HepG2 (cell line): ENCODE data around the gene TACO1. TPM values are rescaled to one million over a fixed set of nuclear protein-coding genes. Genes with fewer than 3 reads are reported as not detected.

Experiments
- ATAC-seq: fragments of 200-7000 bp; cut with Tn5 transposase; 3 replicates; pipeline ENCODE4 v1.9.1; 2020; ENCODE audit warnings: mild to moderate bottlenecking, moderate library complexity
- BruUV-seq: library from RNA; stranded (reverse); fragments of 400-500 nt; replicated peaks from 2 replicates; lab custom pipeline; 2021; lab: Mats Ljungman, UMichigan
- CTCF ChIA-PET: fragments of 300-600 bp; formaldehyde crosslinking; extraction: SDS; loops from one replicate; lab custom pipeline; 2021; ENCODE audit warnings: low total read pairs, inconsistent platforms, low intra/inter-chr PET ratio; lab: Yijun Ruan, JAX
- POLR2A ChIA-PET: fragments of 350-600 bp; sonication (Branson Sonifier 250); formaldehyde crosslinking; loops from one replicate; lab custom pipeline; 2020; ENCODE audit warnings: antibody characterized with exemption, inconsistent platforms; lab: Yijun Ruan, JAX
- DNase-seq: peaks from one replicate; pipeline ENCODE4 v3.0.0-alpha.2; 2015; ENCODE audit warnings: low spot score
- FAIRE-seq: peaks from 3 replicates; lab custom pipeline; 2011; peaks lifted over from hg19 to GRCh38; lab: Jason Lieb, UNC
- H2AFZ ChIP-seq: one replicate; pipeline ENCODE4 v1.6.1; 2011; ENCODE audit warnings: low read length, inconsistent platforms
- H3K27ac ChIP-seq: fragments of 300-600 bp; 3 replicates; pipeline ENCODE4 v1.8.0; 2011; ENCODE audit warnings: mixed run types, mild to moderate bottlenecking, mixed read lengths, low read length, inconsistent platforms; ENCODE audit not compliant: insufficient read depth; ENCODE audit errors: extremely low read length
- H3K27me3 ChIP-seq, 2 experiments: fragments of 200-600 bp in 1 of 2; 2 replicates in 1 of 2; 3 replicates in 1 of 2; pipeline versions ENCODE4 v1.6.0 to v1.8.0; 2011; ENCODE audit warnings: low read length in 2 of 2, mild to moderate bottlenecking in 2 of 2, moderate library complexity in 2 of 2, inconsistent platforms in 1 of 2; ENCODE audit not compliant: insufficient read depth in 2 of 2, control insufficient read depth in 1 of 2
- H3K36me3 ChIP-seq, 2 experiments: fragments of 200-600 bp in 1 of 2; replicated peaks in 1 of 2; 2 replicates in 1 of 2; 3 replicates in 1 of 2; pipeline versions ENCODE4 v1.5.1 to v1.8.0; 2011; ENCODE audit warnings: low read length in 2 of 2, inconsistent platforms in 1 of 2; ENCODE audit not compliant: insufficient read depth in 2 of 2, control insufficient read depth in 1 of 2
- H3K4me1 ChIP-seq: 2 replicates; pipeline ENCODE4 v1.5.1; 2012; ENCODE audit warnings: low read length, inconsistent platforms; ENCODE audit not compliant: insufficient read depth
- H3K4me2 ChIP-seq: 2 replicates; pipeline ENCODE4 v1.6.0; 2011; ENCODE audit warnings: low read depth, low read length, inconsistent platforms
- H3K4me3 ChIP-seq, 3 experiments: fragments of 200-600 bp in 1 of 3; sonication (generic), shearing (Covaris generic) in 1 of 3; replicated peaks in 1 of 3; 2 replicates each; pipeline ENCODE4 v1.5.1; 2011 to 2016; ENCODE audit warnings: low read length in 3 of 3, inconsistent platforms in 2 of 3, low read depth in 2 of 3, mild to moderate bottlenecking in 2 of 3, control low read depth in 1 of 3, mixed read lengths in 1 of 3; ENCODE audit not compliant: insufficient read depth in 1 of 3
- H3K79me2 ChIP-seq: one replicate; pipeline ENCODE4 v1.6.1; 2011; ENCODE audit warnings: low read length, inconsistent platforms; ENCODE audit not compliant: insufficient read depth
- H3K9ac ChIP-seq: 2 replicates; pipeline ENCODE4 v1.6.0; 2011; ENCODE audit warnings: mild to moderate bottlenecking, low read depth, low read length, inconsistent platforms; ENCODE audit not compliant: insufficient read depth
- H3K9me3 ChIP-seq: 2 replicates; pipeline ENCODE4 v1.5.1; 2012; ENCODE audit warnings: mild to moderate bottlenecking, low read length
- H4K20me1 ChIP-seq: 2 replicates; pipeline ENCODE4 v1.6.0; 2011; ENCODE audit warnings: inconsistent platforms, mild to moderate bottlenecking, low read length, moderate library complexity; ENCODE audit not compliant: insufficient read depth
- AGO2 ChIP-seq: fragments of 200-400 bp; formaldehyde crosslinking; optimal IDR thresholded peaks from 2 replicates; pipeline ENCODE3; 2017; ENCODE audit warnings: mild to moderate bottlenecking, low read depth, low read length, moderate library complexity
- KLF13 ChIP-seq: sonication (generic); formaldehyde crosslinking; IDR thresholded peaks from 2 replicates; pipeline ENCODE4 v1.4.0; 2020; ENCODE audit warnings: mild to moderate bottlenecking, missing genetic modification reagents
- MYC ChIP-seq: sonication (generic); formaldehyde crosslinking; IDR thresholded peaks from 2 replicates; pipeline ENCODE4 v1.9.0; 2021; ENCODE audit warnings: missing genetic modification reagents, borderline replicate concordance
- POLR2G ChIP-seq: fragments of 200-400 bp; formaldehyde crosslinking; IDR thresholded peaks from 2 replicates; pipeline ENCODE4 v1.6.1; 2018; ENCODE audit warnings: mild to moderate bottlenecking, low read depth, low read length, moderate library complexity
- SP2 ChIP-seq: sonication (generic); formaldehyde crosslinking; IDR thresholded peaks from 2 replicates; pipeline ENCODE4 v1.5.1; 2020; ENCODE audit warnings: mild to moderate bottlenecking, missing genetic modification reagents
- TARDBP ChIP-seq: sonication (generic); formaldehyde crosslinking; IDR thresholded peaks from 2 replicates; pipeline ENCODE4 v1.8.0; 2022; ENCODE audit warnings: mild to moderate bottlenecking, missing genetic modification reagents
- TRIM22 ChIP-seq: fragments of 450-650 bp; IDR thresholded peaks from 2 replicates; pipeline ENCODE4 v1.6.1; 2017
- WIZ ChIP-seq: sonication (generic); formaldehyde crosslinking; IDR thresholded peaks from 2 replicates; pipeline ENCODE4 v1.5.1; 2020; ENCODE audit warnings: mild to moderate bottlenecking, missing genetic modification reagents
- WGBS: methylation state at CpG from one replicate; pipeline ENCODE4 v1.1.6; 2017; ENCODE audit warnings: low lambda C conversion rate; 5-methylcytosine and 5-hydroxymethylcytosine counted together
- in situ Hi-C: cut with HindIII; loops from 2 replicates; pipeline ENCODE4 v1.10.0; 2017; ENCODE audit warnings: low pct_unique_long_range_greater_than_20kb; ENCODE audit not compliant: extremely low pct_ligation_motif_present
- intact Hi-C: fragments of 100-400 bp; cut with micrococcal nuclease; formaldehyde crosslinking; loops from one replicate; pipeline ENCODE4 v1.10.0; 2022; ENCODE audit not compliant: unreplicated experiment
- polyA plus RNA-seq, 8 experiments: library from polyadenylated mRNA; depleted of rRNA in 3 of 8; stranded (reverse) in 7 of 8; unstranded in 1 of 8; fragments of >200 nt; fragmentation: Illumina TruSeq in 4 of 8; extraction: Trizol in 4 of 8; gene quantifications; 2 replicates each; pipeline versions ENCODE4 v1.2.1 to v1.2.3, GENCODE V29; 2011 to 2016; ENCODE audit warnings: low read depth in 4 of 8, missing spikeins in 1 of 8, mixed read lengths in 1 of 8; ENCODE audit not compliant: insufficient read depth in 1 of 8
- total RNA-seq, 5 experiments: library from RNA; depleted of rRNA; stranded (reverse); fragments of >200 nt; fragmentation: Illumina TruSeq; extraction: Trizol; gene quantifications; 2 replicates each; pipeline ENCODE4 v1.2.3, GENCODE V29; 2016; ENCODE audit warnings: low read depth in 1 of 5
- TF ChIP-seq, protein P1 (sequence below): sonication (generic); formaldehyde crosslinking; IDR thresholded peaks from 2 replicates; pipeline ENCODE4 v1.4.0; 2020; ENCODE audit warnings: missing genetic modification reagents
- TF ChIP-seq, protein P2 (sequence below): sonication (generic); formaldehyde crosslinking; IDR thresholded peaks from 2 replicates; pipeline ENCODE4 v1.5.0; 2020; ENCODE audit warnings: mild to moderate bottlenecking, missing genetic modification reagents

TACO1 gene
- total and polyA plus RNA-seq, 2 of the 13 experiments (the other 11 are each of a cell fraction or from before 2014, with no cell fraction given): 34.7 to 53.6 TPM

DNA sequence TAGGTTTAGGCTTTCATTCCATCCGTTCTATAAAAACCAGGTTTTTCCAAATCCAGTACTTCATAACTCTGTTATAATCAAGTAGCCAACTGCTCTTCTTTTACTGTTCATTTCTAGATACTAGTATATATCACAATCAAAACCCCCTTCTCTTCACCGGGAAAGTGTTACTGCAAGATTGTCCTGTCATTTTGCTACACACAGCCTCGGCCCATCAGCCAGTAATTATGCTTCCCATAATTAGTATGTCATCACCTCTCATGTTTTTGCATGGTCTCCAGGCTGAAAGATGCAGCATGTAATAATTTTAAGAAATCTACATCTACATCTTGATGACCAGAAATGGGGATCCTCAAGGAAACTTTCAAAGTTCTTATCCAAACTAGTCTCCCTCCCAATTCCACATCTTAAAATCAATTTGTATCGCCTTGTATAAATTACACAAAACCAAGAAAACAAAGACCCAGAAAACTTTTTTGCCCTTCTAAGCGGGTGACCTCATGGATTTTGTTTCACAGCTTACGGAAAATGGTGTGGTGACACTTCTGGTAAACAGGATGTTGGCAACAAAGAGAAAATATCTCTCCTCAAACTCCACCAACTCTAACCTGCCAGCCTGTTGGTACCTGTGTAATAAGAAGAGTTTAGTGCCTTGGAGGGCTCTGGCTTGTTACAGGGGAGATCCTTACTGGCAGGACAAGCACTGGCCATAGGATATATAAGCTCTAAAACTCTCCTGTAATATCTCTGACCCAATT, 9.3 kb downstream of the TACO1 start:
- TF ChIP-seq TARDBP (CRISPR knock-in tag) (no peak), KLF13 (CRISPR knock-in tag) (no peak), WIZ (CRISPR knock-in tag) (no peak)
- TF ChIP-seq, protein P1, sequence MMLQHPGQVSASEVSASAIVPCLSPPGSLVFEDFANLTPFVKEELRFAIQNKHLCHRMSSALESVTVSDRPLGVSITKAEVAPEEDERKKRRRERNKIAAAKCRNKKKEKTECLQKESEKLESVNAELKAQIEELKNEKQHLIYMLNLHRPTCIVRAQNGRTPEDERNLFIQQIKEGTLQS (CRISPR knock-in tag): no peak
- no peak overlapping the region for H3K9ac ChIP-seq
- H3K4me1 ChIP-seq: no peaks in the 10 kb centered on the region
- FAIRE-seq: no peak
- peaks cover 23 to 36% of the 10 kb centered on the region in 2 experiments for H3K36me3 ChIP-seq
- H3K79me2 ChIP-seq: no peaks in the 10 kb centered on the region
- WGBS: 95% methylated on average over 6 of the region's 6 CpGs
- H2AFZ ChIP-seq: no peak overlapping the region
- H3K4me3 ChIP-seq: no peak overlapping the region
- no peak overlapping the region for H3K27ac ChIP-seq
- no peaks in the 10 kb centered on the region for H4K20me1 ChIP-seq
- TSS peak; percentile 7 for BruUV-seq
- CTCF ChIA-PET: no interaction called here
- in situ Hi-C loops: loop anchor here (5.0 kb wide), 1 partner anchor 188 kb away; no protein-coding TSS in a partner anchor
- no peak for ATAC-seq
- POLR2A ChIA-PET: interaction anchor here (1.1 to 4.6 kb wide), 2 partner anchors 12 to 184 kb away, joined by 3 to 19 read pairs; partner anchors contain the start of gene MAP3K3
- intact Hi-C loops: loop anchor here (5.0 kb wide), 1 partner anchor 33 kb away; no protein-coding TSS in a partner anchor
- no peak for DNase-seq
- H3K4me2 ChIP-seq: no peak overlapping the region
- no peaks in the 10 kb centered on the region for H3K27me3 ChIP-seq
- no peaks in the 10 kb centered on the region for H3K9me3 ChIP-seq

- 99% methylated on average over 10 of the region's 10 CpGs for WGBS
- no peak for DNase-seq
- Histone ChIP-seq H3K27me3 (no peaks in the 10 kb centered on the region), H3K79me2 (no peaks in the 10 kb centered on the region), H3K9me3 (no peaks in the 10 kb centered on the region), H3K27ac (no peak overlapping the region), H2AFZ (no peak overlapping the region), H3K4me3 (no peak overlapping the region), H3K4me1 (no peaks in the 10 kb centered on the region), H3K4me2 (no peak overlapping the region), H4K20me1 (no peaks in the 10 kb centered on the region), H3K9ac (no peak overlapping the region), H3K36me3 (peaks cover 15 to 27% of the 10 kb centered on the region in 2 experiments)
- intact Hi-C loops: loop anchor here (5.0 kb wide), 1 partner anchor 34 kb away; no protein-coding TSS in a partner anchor
- BruUV-seq: no TSS peak
- TF ChIP-seq MYC (CRISPR knock-in tag) (0 out of 2 replicates have a peak, but pooled peaks have one; percentile 12), AGO2 (peak; percentile 16), SP2 (no peak), TRIM22 (no peak), POLR2G (0 out of 2 replicates have a peak, but pooled peaks have one; percentile 11)
- TF ChIP-seq, protein P2, sequence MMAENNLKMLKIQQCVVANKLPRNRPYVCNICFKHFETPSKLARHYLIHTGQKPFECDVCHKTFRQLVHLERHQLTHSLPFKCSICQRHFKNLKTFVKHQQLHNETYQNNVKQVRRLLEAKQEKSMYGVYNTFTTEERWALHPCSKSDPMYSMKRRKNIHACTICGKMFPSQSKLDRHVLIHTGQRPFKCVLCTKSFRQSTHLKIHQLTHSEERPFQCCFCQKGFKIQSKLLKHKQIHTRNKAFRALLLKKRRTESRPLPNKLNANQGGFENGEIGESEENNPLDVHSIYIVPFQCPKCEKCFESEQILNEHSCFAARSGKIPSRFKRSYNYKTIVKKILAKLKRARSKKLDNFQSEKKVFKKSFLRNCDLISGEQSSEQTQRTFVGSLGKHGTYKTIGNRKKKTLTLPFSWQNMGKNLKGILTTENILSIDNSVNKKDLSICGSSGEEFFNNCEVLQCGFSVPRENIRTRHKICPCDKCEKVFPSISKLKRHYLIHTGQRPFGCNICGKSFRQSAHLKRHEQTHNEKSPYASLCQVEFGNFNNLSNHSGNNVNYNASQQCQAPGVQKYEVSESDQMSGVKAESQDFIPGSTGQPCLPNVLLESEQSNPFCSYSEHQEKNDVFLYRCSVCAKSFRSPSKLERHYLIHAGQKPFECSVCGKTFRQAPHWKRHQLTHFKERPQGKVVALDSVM (CRISPR knock-in tag): no peak
- in situ Hi-C loops: loop anchor here (5.0 kb wide), 1 partner anchor 189 kb away; no protein-coding TSS in a partner anchor
- no peak for FAIRE-seq
- ATAC-seq: no peak
- ChIA-PET CTCF (interaction anchor here (3.0 kb wide), 1 partner anchor 186 kb away, joined by 40 read pairs; no protein-coding TSS in a partner anchor), POLR2A (interaction anchor here (1.1 to 4.6 kb wide), 3 partner anchors 10 to 185 kb away, joined by 3 to 19 read pairs (median 12); partner anchors contain the start of genes MAP3K3 and TACO1)
Observed at GRCh38 chr17:63610854-63611253, 10.2 kb downstream of the TACO1 start.
